Neuronal stem cell (in vitro differentiated cells): ENCODE results near the gene PEX14.

Experiments
- DNase-seq: peaks from one replicate; pipeline ENCODE4 v3.0.0-alpha.2; 2013; ENCODE audit warnings: low spot score
- H2AFZ ChIP-seq: one replicate; pipeline ENCODE4 v1.6.1; 2013; ENCODE audit warnings: mild to moderate bottlenecking, low read length, inconsistent platforms
- H2AK5ac ChIP-seq: 2 replicates; pipeline ENCODE4 v1.6.1; 2013; ENCODE audit warnings: low read depth, mild to moderate bottlenecking, inconsistent platforms, low read length, moderate library complexity, mixed read lengths
- H2BK120ac ChIP-seq: 2 replicates; pipeline ENCODE4 v1.6.1; 2013; ENCODE audit warnings: low read depth, mild to moderate bottlenecking, inconsistent platforms, low read length, moderate library complexity, mixed read lengths
- H2BK12ac ChIP-seq: one replicate; pipeline ENCODE4 v1.6.1; 2013; ENCODE audit warnings: low read length, inconsistent platforms
- H2BK15ac ChIP-seq: 2 replicates; pipeline ENCODE4 v1.6.1; 2013; ENCODE audit warnings: mild to moderate bottlenecking, low read length, inconsistent platforms, mixed read lengths
- H2BK5ac ChIP-seq: one replicate; pipeline ENCODE4 v1.6.1; 2013; ENCODE audit warnings: inconsistent platforms, mild to moderate bottlenecking, low read length, moderate library complexity
- H3K14ac ChIP-seq: one replicate; pipeline ENCODE4 v1.6.1; 2013; ENCODE audit warnings: low read length, inconsistent platforms
- H3K18ac ChIP-seq: 2 replicates; pipeline ENCODE4 v1.6.1; 2013; ENCODE audit warnings: low read length, inconsistent platforms
- H3K23ac ChIP-seq: 2 replicates; pipeline ENCODE4 v1.6.1; 2013; ENCODE audit warnings: low read depth, mild to moderate bottlenecking, mixed read lengths, low read length, inconsistent platforms; ENCODE audit not compliant: poor library complexity
- H3K27ac ChIP-seq: replicated peaks from 3 replicates; pipeline ENCODE4 v1.5.1; 2013; ENCODE audit warnings: low read length, inconsistent platforms
- H3K27me3 ChIP-seq, 3 experiments: 2 replicates each; pipeline ENCODE4 v1.6.1; 2013; ENCODE audit warnings: low read length in 3 of 3, mild to moderate bottlenecking in 2 of 3, inconsistent platforms in 1 of 3, low read depth in 1 of 3, mixed read lengths in 1 of 3, moderate library complexity in 1 of 3; ENCODE audit not compliant: control insufficient read depth in 3 of 3, insufficient read depth in 3 of 3
- H3K36me3 ChIP-seq, 2 donors: replicated peaks in 1 of 2; 2 replicates each; pipeline ENCODE4 v1.6.1; 2013; ENCODE audit warnings: low read length in 2 of 2; ENCODE audit not compliant: control insufficient read depth in 2 of 2, insufficient read depth in 2 of 2
- H3K4ac ChIP-seq: 2 replicates; pipeline ENCODE4 v1.6.1; 2013; ENCODE audit warnings: inconsistent platforms, mild to moderate bottlenecking, low read length, moderate library complexity
- H3K4me1 ChIP-seq, 2 donors: 1 replicate in 1 of 2; 2 replicates in 1 of 2; pipeline ENCODE4 v1.6.1; 2013; ENCODE audit warnings: low read length in 2 of 2, low read depth in 1 of 2; ENCODE audit not compliant: control insufficient read depth in 2 of 2, insufficient read depth in 1 of 2
- H3K4me2 ChIP-seq: one replicate; pipeline ENCODE4 v1.6.1; 2013; ENCODE audit warnings: mild to moderate bottlenecking, low read length, inconsistent platforms; ENCODE audit not compliant: insufficient read depth, poor library complexity, severe bottlenecking
- H3K4me3 ChIP-seq, 2 donors: 2 replicates each; pipeline ENCODE4 v1.5.1; 2013; ENCODE audit warnings: low read length in 2 of 2, mild to moderate bottlenecking in 2 of 2, inconsistent platforms in 1 of 2, moderate library complexity in 1 of 2
- H3K79me1 ChIP-seq: one replicate; pipeline ENCODE4 v1.6.1; 2013; ENCODE audit warnings: low read depth, mild to moderate bottlenecking, inconsistent platforms, low read length, moderate library complexity
- H3K9ac ChIP-seq: one replicate; pipeline ENCODE4 v1.6.1; 2013; ENCODE audit warnings: mild to moderate bottlenecking, low read depth, low read length, inconsistent platforms; ENCODE audit not compliant: poor library complexity
- H3K9me3 ChIP-seq, 2 donors: replicated peaks in 1 of 2; 2 replicates each; pipeline versions ENCODE3 to v1.6.1; 2013; ENCODE audit warnings: low read length in 2 of 2, mild to moderate bottlenecking in 2 of 2, inconsistent platforms in 1 of 2, low read depth in 1 of 2, mixed read lengths in 1 of 2, moderate library complexity in 1 of 2; ENCODE audit not compliant: control insufficient read depth in 2 of 2, insufficient read depth in 1 of 2
- H4K8ac ChIP-seq: one replicate; pipeline ENCODE4 v1.6.1; 2013; ENCODE audit warnings: low read depth, mild to moderate bottlenecking, inconsistent platforms, low read length, moderate library complexity
- H4K91ac ChIP-seq: one replicate; pipeline ENCODE4 v1.6.1; 2013; ENCODE audit warnings: low read length, low read depth, mild to moderate bottlenecking, inconsistent platforms; ENCODE audit not compliant: poor library complexity
- WGBS, 2 donors: extraction: QIAGEN DNeasy Blood & Tissue Kit; methylation state at CpG; one replicate each; pipeline ENCODE4 v1.1.7; 2013; ENCODE audit warnings: missing lambda C conversion rate in 2 of 2, mixed read lengths in 1 of 2; ENCODE audit not compliant: insufficient read length in 2 of 2, insufficient replicate concordance in 1 of 2; ENCODE audit errors: extremely low coverage in 2 of 2; 5-methylcytosine and 5-hydroxymethylcytosine counted together

PEX14 gene

GRCh38 chr1:10617931-10618885 is 143.5 kb downstream of the PEX14 start:
- H3K9ac ChIP-seq: peak overlapping the region; percentile 3
- no peak overlapping the region for H4K8ac ChIP-seq
- H3K4me1 ChIP-seq: peaks cover 3 to 5% of the 10 kb centered on the region in 2 donors
- H2BK12ac ChIP-seq: no peak overlapping the region
- H2BK5ac ChIP-seq: no peak overlapping the region
- H2BK15ac ChIP-seq: no peak overlapping the region
- H2AFZ ChIP-seq: no peak overlapping the region
- no peak overlapping the region for H3K18ac ChIP-seq
- no peak overlapping the region for H3K27ac ChIP-seq
- peak overlapping the region; percentile 14 for H3K14ac ChIP-seq
- no CpG with 5 or more reads among the region's 23 CpGs for WGBS, 2 donors
- no peak overlapping the region for H3K4me2 ChIP-seq
- DNase-seq: no peak
- H4K91ac ChIP-seq: no peak overlapping the region
- H3K23ac ChIP-seq: no peak overlapping the region
- H3K4me3 ChIP-seq: no peak overlapping the region
- H3K36me3 ChIP-seq: peaks cover 0 to 2% of the 10 kb centered on the region in 2 donors
- no peak overlapping the region for H3K4ac ChIP-seq
- H2AK5ac ChIP-seq: no peak overlapping the region
- H3K9me3 ChIP-seq: no peaks in the 10 kb centered on the region
- H3K27me3 ChIP-seq: no peaks in the 10 kb centered on the region
- no peaks in the 10 kb centered on the region for H3K79me1 ChIP-seq
- H2BK120ac ChIP-seq: no peak overlapping the region

GRCh38 chr1:10620776-10621175 is 146.0 kb downstream of the PEX14 start:
- no peak overlapping the region for H3K23ac ChIP-seq
- no peak overlapping the region for H2BK5ac ChIP-seq
- WGBS, 2 donors: no CpG with 5 or more reads among the region's 12 CpGs
- H3K27ac ChIP-seq: no peak overlapping the region
- no peak overlapping the region for H2BK15ac ChIP-seq
- no peak overlapping the region for H4K8ac ChIP-seq
- no peak overlapping the region for H4K91ac ChIP-seq
- H3K9me3 ChIP-seq: no peaks in the 10 kb centered on the region
- peaks cover 0 to 2% of the 10 kb centered on the region in 2 donors for H3K4me1 ChIP-seq
- H3K36me3 ChIP-seq: peaks cover 5 to 13% of the 10 kb centered on the region in 2 donors
- no peak overlapping the region for H2AK5ac ChIP-seq
- H3K14ac ChIP-seq: no peak overlapping the region
- H3K79me1 ChIP-seq: no peaks in the 10 kb centered on the region
- H3K4me3 ChIP-seq: no peak overlapping the region
- H2BK12ac ChIP-seq: no peak overlapping the region
- no peak overlapping the region for H3K18ac ChIP-seq
- H3K4ac ChIP-seq: no peak overlapping the region
- H2BK120ac ChIP-seq: no peak overlapping the region
- H3K4me2 ChIP-seq: no peak overlapping the region
- no peak overlapping the region for H3K9ac ChIP-seq
- no peaks in the 10 kb centered on the region for H3K27me3 ChIP-seq
- DNase-seq: no peak
- H2AFZ ChIP-seq: no peak overlapping the region

- Histone ChIP-seq H3K4me3 (no peak overlapping the region), H2AK5ac (no peak overlapping the region), H3K27me3 (no peaks in the 10 kb centered on the region), H3K9ac (no peak overlapping the region), H2BK15ac (no peak overlapping the region), H3K23ac (peak overlapping the region; percentile 16), H2BK12ac (no peak overlapping the region), H3K4me2 (no peak overlapping the region), H4K91ac (no peak overlapping the region), H2BK5ac (no peak overlapping the region), H3K4me1 (peaks cover 0 to 2% of the 10 kb centered on the region in 2 donors), H3K27ac (no peak overlapping the region), H2BK120ac (no peak overlapping the region), H3K36me3 (peaks cover 5 to 18% of the 10 kb centered on the region in 2 donors), H3K9me3 (no peaks in the 10 kb centered on the region), H4K8ac (no peak overlapping the region), H3K18ac (no peak overlapping the region), H3K79me1 (no peaks in the 10 kb centered on the region), H3K14ac (no peak overlapping the region), H2AFZ (no peak overlapping the region), H3K4ac (no peak overlapping the region)
- WGBS, 2 donors: no CpG with 5 or more reads among the region's 9 CpGs
- no peak for DNase-seq
Observed at GRCh38 chr1:10621906-10622305, 147.2 kb downstream of the PEX14 start.

GRCh38 chr1:10622910-10623685 is 148.3 kb downstream of the PEX14 start:
- Histone ChIP-seq H3K27me3 (no peaks in the 10 kb centered on the region), H2AK5ac (no peak overlapping the region)
- no CpG with 5 or more reads among the region's 24 CpGs for WGBS, 2 donors

More at GRCh38 chr1:10622910-10623685, 148.3 kb downstream of the PEX14 start:
- H3K9me3 ChIP-seq: no peaks in the 10 kb centered on the region
- H3K18ac ChIP-seq: no peak overlapping the region
- H2AFZ ChIP-seq: no peak overlapping the region
- no peak overlapping the region for H3K9ac ChIP-seq
- DNase-seq: no peak
- H2BK12ac ChIP-seq: no peak overlapping the region
- H2BK5ac ChIP-seq: no peak overlapping the region
- peaks cover 5 to 18% of the 10 kb centered on the region in 2 donors for H3K36me3 ChIP-seq
- H3K4me3 ChIP-seq: no peak overlapping the region
- no peak overlapping the region for H3K27ac ChIP-seq
- H3K4me2 ChIP-seq: no peak overlapping the region
- H2BK15ac ChIP-seq: no peak overlapping the region
- H4K8ac ChIP-seq: no peak overlapping the region
- H3K23ac ChIP-seq: no peak overlapping the region
- peaks cover 0 to 2% of the 10 kb centered on the region in 2 donors for H3K4me1 ChIP-seq
- no peak overlapping the region for H3K14ac ChIP-seq
- H4K91ac ChIP-seq: no peak overlapping the region
- no peak overlapping the region for H3K4ac ChIP-seq
- H2BK120ac ChIP-seq: no peak overlapping the region
- H3K79me1 ChIP-seq: no peaks in the 10 kb centered on the region
